K562 (cell line): ENCODE results near the gene ZDHHC18. TPM values are rescaled to one million over a fixed set of nuclear protein-coding genes. Genes with fewer than 3 reads are reported as not detected.

Source experiments
- CBFA2T3 ChIP-seq: fragments of 450-650 bp; IDR thresholded peaks from 2 replicates; pipeline ENCODE4 v1.6.1; 2017
- E2F5 ChIP-seq: sonication (generic); formaldehyde crosslinking; IDR thresholded peaks from 2 replicates; pipeline ENCODE4 v1.8.0; 2022; ENCODE audit warnings: mild to moderate bottlenecking, missing genetic modification reagents
- HOMEZ ChIP-seq: fragments of 250-450 bp; sonication (Bioruptor Pico); IDR thresholded peaks from 2 replicates; pipeline ENCODE4 v1.4.0; 2020; ENCODE audit warnings: mild to moderate bottlenecking, moderate library complexity
- MED1 ChIP-seq: sonication (generic); formaldehyde crosslinking; IDR thresholded peaks from 2 replicates; pipeline ENCODE4 v1.8.1; 2023; ENCODE audit warnings: missing genetic modification reagents, borderline replicate concordance
- POLR2A ChIP-seq: fragments of 450-650 bp; conservative IDR thresholded peaks from 2 replicates; pipeline ENCODE4 v1.6.1; 2016
- POLR2AphosphoS2 ChIP-seq: IDR thresholded peaks from 2 replicates; pipeline ENCODE4 v1.6.1; 2012; ENCODE audit warnings: low read length, improper control_type of control experiment
- SAFB2 ChIP-seq: fragments of 200-400 bp; formaldehyde crosslinking; IDR thresholded peaks from 2 replicates; pipeline ENCODE4 v1.6.1; 2018; ENCODE audit warnings: borderline replicate concordance, low read length, low read depth, moderate library complexity; ENCODE audit not compliant: severe bottlenecking
- STAG1 ChIP-seq: sonication (generic); formaldehyde crosslinking; IDR thresholded peaks from 2 replicates; pipeline ENCODE4 v1.5.0; 2020; ENCODE audit warnings: missing genetic modification reagents, borderline replicate concordance
- THAP12 ChIP-seq: fragments of 250-450 bp; sonication (Bioruptor Pico); IDR thresholded peaks from 2 replicates; pipeline ENCODE4 v1.9.0; 2021; ENCODE audit warnings: mild to moderate bottlenecking, inconsistent platforms
- ZNF184 ChIP-seq: sonication (generic); formaldehyde crosslinking; IDR thresholded peaks from 2 replicates; pipeline ENCODE4 v1.5.0; 2020; ENCODE audit warnings: missing genetic modification reagents
- polyA plus RNA-seq, 8 experiments: library from polyadenylated mRNA; depleted of rRNA in 4 of 8; stranded (reverse) in 5 of 8; unstranded in 3 of 8; fragments of >200 nt; fragmentation: Nextera tagmentation in 2 of 8; fragmentation: Illumina TruSeq in 1 of 8; extraction: Ambion mirVana in 2 of 8; extraction: Trizol in 1 of 8; gene quantifications; 2 replicates each; pipeline versions ENCODE4 v1.2.1 to v1.2.3, GENCODE V29; 2011 to 2014; ENCODE audit warnings: inconsistent platforms in 1 of 8, missing spikeins in 1 of 8
- total RNA-seq, 7 experiments: library from RNA; depleted of rRNA in 6 of 7; stranded (reverse); fragments of >200 nt in 6 of 7; fragmentation: Illumina TruSeq in 2 of 7; extraction: Trizol in 2 of 7; gene quantifications; 2 replicates each; pipeline versions ENCODE4 v1.2.1 to v1.2.3, GENCODE V29; 2011 to 2021; ENCODE audit warnings: low replicate concordance in 1 of 7
- TF ChIP-seq, protein P1 (sequence below): fragments of 250-450 bp; sonication (Bioruptor Pico); IDR thresholded peaks from 2 replicates; pipeline ENCODE4 v1.4.0; 2020; ENCODE audit warnings: borderline replicate concordance
- TF ChIP-seq, protein P2 (sequence below): fragments of 250-450 bp; sonication (Bioruptor Pico); IDR thresholded peaks from 2 replicates; pipeline ENCODE4 v1.4.0; 2020

ZDHHC18 gene
- total and polyA plus RNA-seq, 9 of the 15 experiments (the other 6 are each of a cell fraction or from before 2014, with no cell fraction given), result 0.42 to 35.6 (median 15.8) TPM

DNA sequence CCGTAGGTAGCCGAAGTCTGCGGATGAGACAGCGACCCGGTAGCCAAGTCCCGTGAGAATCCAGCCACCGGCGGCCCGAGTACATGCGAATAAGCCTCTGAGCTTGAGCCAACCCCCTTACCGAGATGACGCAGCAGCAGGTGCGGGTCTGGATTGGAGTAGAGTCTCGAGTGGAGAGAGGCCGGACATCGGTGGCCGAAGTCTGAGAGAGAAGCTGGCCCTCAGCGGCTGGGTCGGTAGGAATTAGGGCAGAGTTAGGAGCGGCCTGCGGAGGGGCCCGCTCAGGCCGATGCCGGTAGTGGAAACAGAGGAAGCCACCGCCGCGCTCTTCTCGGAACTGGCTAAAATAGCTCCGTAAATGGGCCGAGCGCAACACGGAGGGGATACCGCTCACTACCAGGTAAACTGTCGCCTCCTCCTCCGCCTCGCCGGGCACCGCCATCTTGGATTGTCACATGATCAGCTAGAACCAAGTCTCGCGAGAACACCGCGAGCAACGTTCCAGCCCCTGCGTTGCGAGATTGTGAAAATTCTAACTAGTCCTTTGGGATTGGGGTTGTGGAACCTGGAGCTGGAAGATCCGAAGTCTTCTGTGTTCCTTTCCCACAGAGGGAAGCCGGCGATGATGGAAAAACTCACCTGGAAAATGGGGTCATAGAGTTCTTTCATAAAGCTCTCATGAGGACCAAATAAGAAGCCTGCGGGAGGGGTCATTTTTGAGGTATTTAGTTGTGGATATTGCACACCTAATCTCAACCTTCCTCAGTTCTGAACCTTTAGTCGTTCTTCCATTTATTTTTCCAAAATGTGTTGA lies 73.7 kb downstream of the ZDHHC18 start, which contains the start of gene GPATCH3 (continued):
- TF ChIP-seq MED1 (CRISPR knock-in tag) (no peak), POLR2AphosphoS2 (peak; percentile 83; the same call in 1 of the 2 replicates), E2F5 (CRISPR knock-in tag) (0 out of 2 replicates have a peak, but pooled peaks have one; percentile 53), THAP12 (peak; percentile 74), ZNF184 (CRISPR knock-in tag) (no peak), HOMEZ (CRISPR knock-in tag) (no peak), CBFA2T3 (no peak), SAFB2 (no peak), POLR2A (peak; percentile 96), STAG1 (CRISPR knock-in tag) (no peak)
- TF ChIP-seq, protein P1, sequence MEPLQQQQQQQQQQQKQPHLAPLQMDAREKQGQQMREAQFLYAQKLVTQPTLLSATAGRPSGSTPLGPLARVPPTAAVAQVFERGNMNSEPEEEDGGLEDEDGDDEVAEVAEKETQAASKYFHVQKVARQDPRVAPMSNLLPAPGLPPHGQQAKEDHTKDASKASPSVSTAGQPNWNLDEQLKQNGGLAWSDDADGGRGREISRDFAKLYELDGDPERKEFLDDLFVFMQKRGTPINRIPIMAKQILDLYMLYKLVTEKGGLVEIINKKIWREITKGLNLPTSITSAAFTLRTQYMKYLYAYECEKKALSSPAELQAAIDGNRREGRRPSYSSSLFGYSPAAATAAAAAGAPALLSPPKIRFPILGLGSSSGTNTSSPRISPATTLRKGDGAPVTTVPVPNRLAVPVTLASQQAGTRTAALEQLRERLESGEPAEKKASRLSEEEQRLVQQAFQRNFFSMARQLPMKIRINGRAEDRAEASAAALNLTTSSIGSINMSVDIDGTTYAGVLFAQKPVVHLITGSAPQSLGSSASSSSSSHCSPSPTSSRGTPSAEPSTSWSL (CRISPR knock-in tag), result no peak
- TF ChIP-seq, protein P2, sequence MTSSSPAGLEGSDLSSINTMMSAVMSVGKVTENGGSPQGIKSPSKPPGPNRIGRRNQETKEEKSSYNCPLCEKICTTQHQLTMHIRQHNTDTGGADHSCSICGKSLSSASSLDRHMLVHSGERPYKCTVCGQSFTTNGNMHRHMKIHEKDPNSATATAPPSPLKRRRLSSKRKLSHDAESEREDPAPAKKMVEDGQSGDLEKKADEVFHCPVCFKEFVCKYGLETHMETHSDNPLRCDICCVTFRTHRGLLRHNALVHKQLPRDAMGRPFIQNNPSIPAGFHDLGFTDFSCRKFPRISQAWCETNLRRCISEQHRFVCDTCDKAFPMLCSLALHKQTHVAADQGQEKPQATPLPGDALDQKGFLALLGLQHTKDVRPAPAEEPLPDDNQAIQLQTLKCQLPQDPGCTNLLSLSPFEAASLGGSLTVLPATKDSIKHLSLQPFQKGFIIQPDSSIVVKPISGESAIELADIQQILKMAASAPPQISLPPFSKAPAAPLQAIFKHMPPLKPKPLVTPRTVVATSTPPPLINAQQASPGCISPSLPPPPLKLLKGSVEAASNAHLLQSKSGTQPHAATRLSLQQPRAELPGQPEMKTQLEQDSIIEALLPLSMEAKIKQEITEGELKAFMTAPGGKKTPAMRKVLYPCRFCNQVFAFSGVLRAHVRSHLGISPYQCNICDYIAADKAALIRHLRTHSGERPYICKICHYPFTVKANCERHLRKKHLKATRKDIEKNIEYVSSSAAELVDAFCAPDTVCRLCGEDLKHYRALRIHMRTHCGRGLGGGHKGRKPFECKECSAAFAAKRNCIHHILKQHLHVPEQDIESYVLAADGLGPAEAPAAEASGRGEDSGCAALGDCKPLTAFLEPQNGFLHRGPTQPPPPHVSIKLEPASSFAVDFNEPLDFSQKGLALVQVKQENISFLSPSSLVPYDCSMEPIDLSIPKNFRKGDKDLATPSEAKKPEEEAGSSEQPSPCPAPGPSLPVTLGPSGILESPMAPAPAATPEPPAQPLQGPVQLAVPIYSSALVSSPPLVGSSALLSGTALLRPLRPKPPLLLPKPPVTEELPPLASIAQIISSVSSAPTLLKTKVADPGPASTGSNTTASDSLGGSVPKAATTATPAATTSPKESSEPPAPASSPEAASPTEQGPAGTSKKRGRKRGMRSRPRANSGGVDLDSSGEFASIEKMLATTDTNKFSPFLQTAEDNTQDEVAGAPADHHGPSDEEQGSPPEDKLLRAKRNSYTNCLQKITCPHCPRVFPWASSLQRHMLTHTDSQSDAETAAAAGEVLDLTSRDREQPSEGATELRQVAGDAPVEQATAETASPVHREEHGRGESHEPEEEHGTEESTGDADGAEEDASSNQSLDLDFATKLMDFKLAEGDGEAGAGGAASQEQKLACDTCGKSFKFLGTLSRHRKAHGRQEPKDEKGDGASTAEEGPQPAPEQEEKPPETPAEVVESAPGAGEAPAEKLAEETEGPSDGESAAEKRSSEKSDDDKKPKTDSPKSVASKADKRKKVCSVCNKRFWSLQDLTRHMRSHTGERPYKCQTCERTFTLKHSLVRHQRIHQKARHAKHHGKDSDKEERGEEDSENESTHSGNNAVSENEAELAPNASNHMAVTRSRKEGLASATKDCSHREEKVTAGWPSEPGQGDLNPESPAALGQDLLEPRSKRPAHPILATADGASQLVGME (CRISPR knock-in tag), result 0 out of 2 replicates have a peak, but pooled peaks have one; percentile 55
